ENCODE data around the gene AGPAT2.

AGPAT2 gene

DNA sequence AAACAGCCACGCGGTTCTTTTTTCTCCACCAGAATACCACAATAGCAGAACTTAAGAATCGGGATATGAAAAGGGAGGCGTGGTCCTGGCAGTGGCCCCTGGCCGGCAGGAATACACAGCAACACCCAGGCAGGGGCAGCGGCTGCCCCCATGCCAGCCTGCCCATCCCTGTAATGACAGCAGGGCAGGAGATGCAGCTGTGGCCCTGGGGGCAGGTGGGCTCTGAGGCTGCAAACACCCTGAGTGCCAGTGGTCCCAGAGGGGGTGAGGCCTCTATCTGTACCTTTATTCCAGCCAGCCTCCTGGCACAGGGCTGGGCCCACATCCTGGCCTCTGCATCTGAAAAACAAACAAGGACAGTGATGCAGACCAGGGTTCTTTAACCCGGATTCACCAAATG is 37.5 kb upstream of the AGPAT2 start:
- no peak overlapping the region for H2AFZ ChIP-seq (ENCODE audit: low read depth, low read length)
- H3K9ac ChIP-seq (ENCODE audit: low read depth, low read length), result no peak overlapping the region
- H3K4me3 ChIP-seq (ENCODE audit: low read depth in 1 of 2, low read length in 2 of 2), result no peak overlapping the region
- peaks cover 46% of the 10 kb centered on the region for H4K20me1 ChIP-seq (ENCODE audit: insufficient read depth, low read length)
- H3K27ac ChIP-seq (ENCODE audit: low read length), result no peak overlapping the region
- no peaks in the 10 kb centered on the region for H3K9me3 ChIP-seq (ENCODE audit: insufficient read depth, low read length, severe bottlenecking)
- no peak for ATAC-seq (ENCODE audit: insufficient read depth, low read depth)
- no peak for TF ChIP-seq EZH2 (IDR thresholded peaks at IDR 0.05; ENCODE audit: borderline replicate concordance, low read depth, low read length, severe bottlenecking)
- no peak for TF ChIP-seq CTCF (IDR thresholded peaks at IDR 0.05; ENCODE audit: borderline replicate concordance, extremely low read depth, low read length, poor library complexity, severe bottlenecking)
- peaks cover 25% of the 10 kb centered on the region for H3K79me2 ChIP-seq (ENCODE audit: insufficient read depth, low read length)
- H3K4me2 ChIP-seq (ENCODE audit: insufficient read depth, low read length), result no peak overlapping the region
- H3K36me3 ChIP-seq (ENCODE audit: insufficient read depth, low read length), result peaks cover 46% of the 10 kb centered on the region
- H3K27me3 ChIP-seq (ENCODE audit: insufficient read depth, low read length, poor library complexity), result no peaks in the 10 kb centered on the region
- no peak for DNase-seq
- peaks cover 33% of the 10 kb centered on the region for H3K4me1 ChIP-seq (ENCODE audit: insufficient read depth, low read length)

DNA sequence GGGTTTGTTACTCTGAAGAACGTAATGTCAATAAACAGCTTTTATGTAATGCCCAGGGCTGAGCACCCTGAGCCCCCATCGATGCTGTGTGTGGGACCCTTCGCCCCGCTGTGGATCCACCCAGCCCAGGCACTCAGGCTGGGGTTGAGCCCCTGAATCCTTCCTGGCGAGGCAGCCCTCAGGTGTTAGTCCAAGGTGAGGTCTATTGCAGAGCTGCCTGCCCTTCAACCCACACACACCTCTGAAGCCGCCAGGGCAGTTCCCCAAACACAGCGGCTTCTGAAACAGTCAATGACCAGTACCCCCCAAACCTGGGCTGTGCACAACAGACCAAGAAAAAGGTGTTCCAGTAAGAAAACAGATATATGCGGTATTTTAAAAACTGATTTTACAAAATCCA is 36.7 kb upstream of the AGPAT2 start:
- Histone ChIP-seq H3K4me1 (ENCODE audit: insufficient read depth, low read length) (peaks cover 30% of the 10 kb centered on the region), H3K79me2 (ENCODE audit: insufficient read depth, low read length) (peaks cover 25% of the 10 kb centered on the region), H3K9ac (ENCODE audit: low read depth, low read length) (no peak overlapping the region), H3K27me3 (ENCODE audit: insufficient read depth, low read length, poor library complexity) (no peaks in the 10 kb centered on the region), H3K36me3 (ENCODE audit: insufficient read depth, low read length) (peaks cover 46% of the 10 kb centered on the region), H3K4me3 (ENCODE audit: low read depth in 1 of 2, low read length in 2 of 2) (no peak overlapping the region), H3K9me3 (ENCODE audit: insufficient read depth, low read length, severe bottlenecking) (no peaks in the 10 kb centered on the region), H2AFZ (ENCODE audit: low read depth, low read length) (no peak overlapping the region), H3K4me2 (ENCODE audit: insufficient read depth, low read length) (no peak overlapping the region), H3K27ac (ENCODE audit: low read length) (no peak overlapping the region), H4K20me1 (ENCODE audit: insufficient read depth, low read length) (peaks cover 46% of the 10 kb centered on the region)
- ATAC-seq (ENCODE audit: insufficient read depth, low read depth), result no peak
- TF ChIP-seq CTCF (IDR thresholded peaks at IDR 0.05; ENCODE audit: borderline replicate concordance, extremely low read depth, low read length, poor library complexity, severe bottlenecking) (no peak), EZH2 (IDR thresholded peaks at IDR 0.05; ENCODE audit: borderline replicate concordance, low read depth, low read length, severe bottlenecking) (no peak)
- no peak for DNase-seq

DNA sequence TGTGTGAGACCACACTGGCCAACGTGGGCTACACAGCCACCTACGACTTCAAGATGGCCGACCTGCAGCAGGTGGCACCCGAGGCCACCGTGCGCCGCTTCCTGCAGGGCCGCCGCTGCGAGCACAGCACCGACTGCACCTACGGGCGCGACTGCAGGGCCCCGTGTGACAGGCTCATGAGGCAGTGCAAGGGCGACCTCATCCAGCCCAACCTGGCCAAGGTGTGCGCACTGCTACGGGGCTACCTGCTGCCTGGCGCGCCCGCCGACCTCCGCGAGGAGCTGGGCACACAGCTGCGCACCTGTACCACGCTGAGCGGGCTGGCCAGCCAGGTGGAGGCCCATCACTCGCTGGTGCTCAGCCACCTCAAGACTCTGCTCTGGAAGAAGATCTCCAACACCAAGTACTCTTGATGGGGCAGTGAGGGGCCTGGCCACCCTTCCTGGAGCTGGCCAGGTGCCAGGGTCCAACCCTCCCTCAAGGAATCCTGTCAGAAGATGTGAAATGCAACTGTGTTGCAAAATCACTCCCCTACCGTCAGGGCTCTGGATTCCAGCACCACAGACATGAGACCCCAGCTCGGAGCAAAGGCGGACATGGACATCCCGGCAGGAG is 36.2 kb upstream of the AGPAT2 start:
- Histone ChIP-seq H3K4me2 (ENCODE audit: insufficient read depth, low read length) (no peak overlapping the region), H3K36me3 (ENCODE audit: insufficient read depth, low read length) (peaks cover 46% of the 10 kb centered on the region), H3K4me1 (ENCODE audit: insufficient read depth, low read length) (peaks cover 24% of the 10 kb centered on the region), H3K27me3 (ENCODE audit: insufficient read depth, low read length, poor library complexity) (no peaks in the 10 kb centered on the region), H2AFZ (ENCODE audit: low read depth, low read length) (no peak overlapping the region), H3K27ac (ENCODE audit: low read length) (no peak overlapping the region), H3K9ac (ENCODE audit: low read depth, low read length) (no peak overlapping the region), H3K4me3 (ENCODE audit: low read depth in 1 of 2, low read length in 2 of 2) (no peak overlapping the region), H4K20me1 (ENCODE audit: insufficient read depth, low read length) (peaks cover 46% of the 10 kb centered on the region), H3K79me2 (ENCODE audit: insufficient read depth, low read length) (peaks cover 25% of the 10 kb centered on the region), H3K9me3 (ENCODE audit: insufficient read depth, low read length, severe bottlenecking) (no peaks in the 10 kb centered on the region)
- no peak for ATAC-seq (ENCODE audit: insufficient read depth, low read depth)
- no peak for DNase-seq
- no peak for TF ChIP-seq EZH2 (IDR thresholded peaks at IDR 0.05; ENCODE audit: borderline replicate concordance, low read depth, low read length, severe bottlenecking)
- no peak for TF ChIP-seq CTCF (IDR thresholded peaks at IDR 0.05; ENCODE audit: borderline replicate concordance, extremely low read depth, low read length, poor library complexity, severe bottlenecking)

Measured in DND-41 (cell line).